ENCODE measurements around the gene RC3H2.
"Not testable (repeated sequence)": the region's sequence is repeated elsewhere in the genome, so short reads cannot be mapped to it uniquely, and the experiment has no call there.

Gene RC3H2

GRCh38 chr9:122844137-122844536, 61.0 kb downstream of the RC3H2 start:
- TF ChIP-seq ZNF639 (tag by site-specific recombination; IDR thresholded peaks at IDR 0.05) (no peak), ZNF404 (tag by site-specific recombination; IDR thresholded peaks at IDR 0.05) (no peak), BCL11A (tag by site-specific recombination; IDR thresholded peaks at IDR 0.05; ENCODE audit: low read depth) (no peak)
- ChIA-PET CTCF (interaction anchor here (2.1 kb wide), 1 partner anchor 9 kb away, joined by 7 read pairs; no protein-coding TSS in a partner anchor), POLR2A (interaction anchor here (1.3 kb wide), 1 partner anchor 16 kb away, joined by 3 read pairs; the partner anchor contains the start of gene PDCL)
- no peak overlapping the region for H3K4me3 ChIP-seq (ENCODE audit: low read depth, low read length)
- peaks cover 0 to 42% of the 10 kb centered on the region in 2 experiments; a peak in 1 of 3 replicates for H3K36me3 ChIP-seq (ENCODE audit: control insufficient read depth in 2 of 2, insufficient read depth in 1 of 2, low read length in 2 of 2)
- no peak overlapping the region for H3K27ac ChIP-seq (ENCODE audit: extremely low read depth, low read depth, low read length)
- H3K4me1 ChIP-seq (ENCODE audit: control insufficient read depth, insufficient read depth, low read length) = no peaks in the 10 kb centered on the region
- H3K9me3 ChIP-seq (ENCODE audit: control insufficient read depth, insufficient read depth, low read depth, low read length) = no peaks in the 10 kb centered on the region

GRCh38 chr9:122841501-122841900, 63.7 kb downstream of the RC3H2 start:
- CTCF ChIA-PET = interaction anchor here (0.5 to 1.6 kb wide), 2 partner anchors 35 to 158 kb away, joined by 3 to 4 read pairs; no protein-coding TSS in a partner anchor
- Histone ChIP-seq H3K4me1 (ENCODE audit: control insufficient read depth, insufficient read depth, low read length) (no peaks in the 10 kb centered on the region), H3K4me3 (ENCODE audit: low read depth, low read length) (no peak overlapping the region), H3K27ac (ENCODE audit: extremely low read depth, low read depth, low read length) (no peak overlapping the region), H3K36me3 (ENCODE audit: control insufficient read depth in 2 of 2, insufficient read depth in 1 of 2, low read length in 2 of 2) (peaks cover 0 to 16% of the 10 kb centered on the region in 2 experiments; a peak in 1 of 3 replicates), H3K9me3 (ENCODE audit: control insufficient read depth, insufficient read depth, low read depth, low read length) (no peaks in the 10 kb centered on the region)
- POLR2A ChIA-PET = no interaction called here
- TF ChIP-seq YY1 (tag by site-specific recombination; IDR thresholded peaks at IDR 0.05) (no peak), ZNF433 (tag by site-specific recombination; IDR thresholded peaks at IDR 0.05; ENCODE audit: low read depth) (no peak), ZNF398 (tag by site-specific recombination; IDR thresholded peaks at IDR 0.05) (no peak), KLF16 (tag by site-specific recombination; IDR thresholded peaks at IDR 0.05) (no peak), TSHZ1 (tag by site-specific recombination; IDR thresholded peaks at IDR 0.05; ENCODE audit: borderline replicate concordance) (no peak), KLF10 (tag by site-specific recombination; IDR thresholded peaks at IDR 0.05) (no peak), ZNF658 (tag by site-specific recombination; IDR thresholded peaks at IDR 0.05) (no peak), ZNF629 (tag by site-specific recombination; IDR thresholded peaks at IDR 0.05) (no peak), ZNF155 (tag by site-specific recombination; IDR thresholded peaks at IDR 0.05) (no peak), ZNF324 (tag by site-specific recombination; IDR thresholded peaks at IDR 0.05) (no peak), ZNF132 (tag by site-specific recombination; IDR thresholded peaks at IDR 0.05; ENCODE audit: borderline replicate concordance) (no peak), FEZF1 (tag by site-specific recombination; IDR thresholded peaks at IDR 0.05) (no peak), ZNF248 (tag by site-specific recombination; IDR thresholded peaks at IDR 0.05) (no peak), ZXDB (tag by site-specific recombination; IDR thresholded peaks at IDR 0.05) (no peak)

GRCh38 chr9:122838441-122838840, 66.7 kb downstream of the RC3H2 start:
- H3K4me3 ChIP-seq (ENCODE audit: low read depth, low read length); H3K9me3 ChIP-seq (ENCODE audit: control insufficient read depth, insufficient read depth, low read depth, low read length); H3K4me1 ChIP-seq (ENCODE audit: control insufficient read depth, insufficient read depth, low read length); H3K36me3 ChIP-seq (ENCODE audit: control insufficient read depth in 2 of 2, insufficient read depth in 1 of 2, low read length in 2 of 2); H3K27ac ChIP-seq (ENCODE audit: extremely low read depth, low read depth, low read length): not testable (repeated sequence)
- CTCF ChIA-PET = interaction anchor here (1.8 kb wide), 1 partner anchor 10 kb away, joined by 5 read pairs; the partner anchor contains the start of gene PDCL
- POLR2A ChIA-PET = interaction anchor here (0.6 to 1.6 kb wide), 3 partner anchors 10 to 67 kb away, joined by 3 to 10 read pairs (median 5); partner anchors contain the start of genes PDCL and RC3H2
